HEK293T (cell line): ENCODE data around the gene ABCC6.

Source experiments
- ARNT ChIP-seq: fragments of 450-650 bp; IDR thresholded peaks from 2 replicates; pipeline ENCODE4 v1.6.1; 2017; ENCODE audit warnings: mild to moderate bottlenecking
- BHLHE40 ChIP-seq: fragments of 450-650 bp; IDR thresholded peaks from 2 replicates; pipeline ENCODE4 v1.6.1; 2016; ENCODE audit warnings: mild to moderate bottlenecking, moderate library complexity, borderline replicate concordance
- CTBP1 ChIP-seq: fragments of 450-650 bp; IDR thresholded peaks from 2 replicates; pipeline ENCODE4 v1.6.1; 2016; ENCODE audit warnings: borderline replicate concordance
- ELF4 ChIP-seq: fragments of 450-650 bp; IDR thresholded peaks from 2 replicates; pipeline ENCODE4 v1.6.1; 2017; ENCODE audit warnings: antibody characterized with exemption
- FOXA1 ChIP-seq: fragments of 450-650 bp; IDR thresholded peaks from 2 replicates; pipeline ENCODE4 v1.6.1; 2016; ENCODE audit warnings: mild to moderate bottlenecking
- FOXK2 ChIP-seq: fragments of 450-650 bp; IDR thresholded peaks from 2 replicates; pipeline ENCODE4 v1.6.1; 2016; ENCODE audit warnings: mild to moderate bottlenecking
- FOXM1 ChIP-seq: fragments of 450-650 bp; IDR thresholded peaks from 2 replicates; pipeline ENCODE4 v1.6.1; 2017; ENCODE audit warnings: mild to moderate bottlenecking, borderline replicate concordance
- HDGF ChIP-seq: fragments of 450-650 bp; IDR thresholded peaks from 2 replicates; pipeline ENCODE4 v1.6.1; 2017; ENCODE audit warnings: antibody characterized with exemption, borderline replicate concordance
- NFRKB ChIP-seq: fragments of 450-650 bp; IDR thresholded peaks from 2 replicates; pipeline ENCODE4 v1.6.1; 2016; ENCODE audit warnings: mild to moderate bottlenecking, moderate library complexity
- SP1 ChIP-seq: fragments of 450-650 bp; IDR thresholded peaks from 2 replicates; pipeline ENCODE4 v1.6.1; 2017
- SUZ12 ChIP-seq: fragments of 450-650 bp; IDR thresholded peaks from 2 replicates; pipeline ENCODE4 v1.6.1; 2016; ENCODE audit warnings: mild to moderate bottlenecking
- TARDBP ChIP-seq: fragments of 450-650 bp; IDR thresholded peaks from 2 replicates; pipeline ENCODE4 v1.6.1; 2016
- ZNF384 ChIP-seq: fragments of 450-650 bp; IDR thresholded peaks from 2 replicates; pipeline ENCODE4 v1.6.1; 2016
- TF ChIP-seq, protein P1 (sequence below): fragments of 450-650 bp; IDR thresholded peaks from 2 replicates; pipeline ENCODE4 v1.6.1; 2016

DNA sequence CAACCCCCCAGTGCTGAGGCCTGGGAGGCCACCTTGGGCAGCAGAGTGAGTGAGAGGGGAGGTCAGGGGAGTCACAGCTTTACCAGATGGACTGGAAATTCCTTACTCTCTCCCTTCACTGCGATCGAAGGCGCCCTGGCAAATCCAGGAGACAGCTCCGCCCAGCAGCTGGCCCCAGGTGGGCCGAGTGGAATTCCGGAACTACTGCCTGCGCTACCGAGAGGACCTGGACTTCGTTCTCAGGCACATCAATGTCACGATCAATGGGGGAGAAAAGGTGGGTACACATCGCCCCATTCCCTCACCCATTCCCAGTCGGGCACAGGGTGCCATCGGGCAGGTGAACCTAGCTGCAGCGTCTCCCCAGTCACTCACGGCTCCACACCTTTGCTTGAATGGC, 91.6 kb downstream of the ABCC6 start:
- TF ChIP-seq SP1 (no peak), TARDBP (no peak), ZNF384 (no peak), ARNT (no peak), SUZ12 (no peak), HDGF (no peak), ELF4 (no peak), FOXM1 (no peak), CTBP1 (no peak), FOXA1 (no peak), FOXK2 (no peak), NFRKB (no peak), BHLHE40 (no peak)
- TF ChIP-seq, protein P1, sequence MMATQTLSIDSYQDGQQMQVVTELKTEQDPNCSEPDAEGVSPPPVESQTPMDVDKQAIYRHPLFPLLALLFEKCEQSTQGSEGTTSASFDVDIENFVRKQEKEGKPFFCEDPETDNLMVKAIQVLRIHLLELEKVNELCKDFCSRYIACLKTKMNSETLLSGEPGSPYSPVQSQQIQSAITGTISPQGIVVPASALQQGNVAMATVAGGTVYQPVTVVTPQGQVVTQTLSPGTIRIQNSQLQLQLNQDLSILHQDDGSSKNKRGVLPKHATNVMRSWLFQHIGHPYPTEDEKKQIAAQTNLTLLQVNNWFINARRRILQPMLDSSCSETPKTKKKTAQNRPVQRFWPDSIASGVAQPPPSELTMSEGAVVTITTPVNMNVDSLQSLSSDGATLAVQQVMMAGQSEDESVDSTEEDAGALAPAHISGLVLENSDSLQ: no peak
